Mucosa of gallbladder (tissue), 1 donor: ENCODE measurements around the gene CEL. TPM values are rescaled to one million over a fixed set of nuclear protein-coding genes. Genes with fewer than 3 reads are reported as not detected.

Source experiments
- DNase-seq: peaks from one replicate; pipeline ENCODE4 v3.0.0-alpha.2; 2020; ENCODE audit warnings: low spot score
- total RNA-seq: library from RNA; stranded (reverse); gene quantifications from one replicate; pipeline ENCODE4 v1.2.1, GENCODE V29; 2021
- donor health status: DM: no; HTN: no; CAD: no.

Gene CEL
- total RNA-seq, 1 donor from 2014 or later: 11.9 TPM

DNA sequence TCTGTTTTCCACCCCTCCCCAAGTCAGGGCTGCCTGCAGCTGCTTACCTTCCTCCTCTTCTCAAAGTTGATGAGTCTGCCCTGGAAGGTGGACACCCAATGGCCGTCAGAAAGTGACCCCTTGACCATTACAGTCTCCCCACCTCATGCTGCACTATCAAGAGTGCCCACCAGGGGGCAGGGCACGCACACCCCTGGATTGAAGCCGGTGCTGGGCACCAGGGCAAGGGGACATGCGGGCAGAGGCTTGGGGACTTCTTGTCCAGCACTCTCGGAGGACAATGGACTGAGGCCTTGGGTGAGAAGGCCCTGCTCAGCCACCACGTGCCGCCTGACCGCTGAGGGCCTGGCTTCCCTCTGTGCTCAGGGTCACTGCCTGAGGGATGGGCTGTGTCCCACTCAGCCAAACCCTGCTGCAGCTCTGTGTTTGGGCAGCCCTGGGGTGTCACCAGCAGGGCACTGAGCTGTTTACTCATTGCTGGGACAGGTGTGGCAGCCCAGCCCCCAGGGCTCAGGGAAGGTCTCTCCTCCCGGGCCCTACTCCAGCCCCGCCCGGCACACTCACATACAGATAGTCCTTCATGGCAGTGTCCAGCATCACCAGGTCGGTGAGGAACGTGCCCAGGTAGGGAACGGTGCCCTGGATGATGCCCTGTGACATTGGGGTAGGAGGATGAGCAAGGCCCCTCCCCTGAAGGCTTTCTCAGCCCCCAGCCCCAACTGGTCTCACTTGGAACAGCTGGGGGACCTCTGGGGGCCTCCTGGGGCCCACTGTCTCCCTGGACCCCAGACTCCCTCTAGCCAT lies 41.6 kb downstream of the CEL start:
- peak; percentile 63 for DNase-seq

DNA sequence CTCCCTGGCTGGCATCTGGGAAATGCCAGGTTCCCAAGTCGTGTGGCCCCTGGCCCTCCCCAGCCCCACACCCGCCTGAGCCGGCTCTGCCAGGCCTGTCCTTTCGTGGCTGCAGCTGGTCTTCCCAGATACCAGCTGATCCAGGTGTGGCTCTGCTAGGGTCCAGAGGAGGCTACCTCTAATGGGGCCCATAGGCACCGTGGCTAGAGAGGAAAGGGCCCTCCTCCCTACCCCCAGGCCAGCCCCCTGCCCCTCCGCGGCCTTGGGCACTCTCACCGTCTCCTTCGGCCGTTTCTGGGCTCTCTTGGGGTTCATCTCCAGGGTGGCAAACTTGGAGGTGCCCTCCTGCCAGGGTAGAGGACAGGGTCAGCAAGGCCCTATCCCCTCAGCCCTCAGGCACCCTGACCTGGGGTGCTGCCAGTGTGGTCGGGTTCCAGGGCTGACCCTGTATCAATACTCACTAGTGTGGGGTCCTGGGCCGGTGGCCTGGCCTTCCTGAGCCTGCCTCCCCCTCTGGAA lies 42.3 kb downstream of the CEL start:
- DNase-seq: no peak

DNA sequence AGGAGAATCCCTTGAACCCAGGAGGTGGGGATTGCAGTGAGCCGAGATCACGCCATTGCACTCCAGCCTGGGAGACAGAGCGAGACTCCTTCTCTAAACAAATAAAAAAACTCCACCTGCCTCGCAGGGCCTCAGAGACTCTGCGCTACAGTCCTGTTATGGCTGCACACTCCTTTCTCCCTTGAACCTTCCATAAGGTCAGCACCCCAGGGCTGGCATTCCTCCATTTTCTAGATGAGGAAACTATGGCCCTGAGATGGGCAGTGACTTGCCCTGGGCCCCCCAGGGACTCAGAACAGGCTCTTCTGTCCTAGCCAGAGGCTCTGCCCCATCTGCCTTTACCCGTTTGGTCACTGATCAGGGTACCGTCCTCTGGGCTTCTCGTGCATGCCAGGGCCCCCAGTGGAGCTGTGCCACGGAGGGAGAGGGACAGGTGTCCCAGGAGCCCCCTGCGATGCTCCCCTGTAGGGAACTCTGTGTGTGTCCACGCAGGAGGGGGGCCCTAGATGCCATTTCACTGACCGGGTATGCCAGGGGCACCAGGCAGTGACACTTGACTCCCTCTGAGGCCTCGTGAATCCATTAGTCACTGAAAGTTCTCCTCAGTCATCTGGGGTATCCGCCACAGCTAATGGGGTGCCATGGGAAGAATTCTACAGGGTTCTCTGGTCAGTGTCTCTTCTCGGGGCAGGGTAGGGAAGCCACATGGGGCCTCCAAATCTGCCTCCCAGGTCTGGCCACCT lies 43.1 kb downstream of the CEL start:
- no peak for DNase-seq

DNA sequence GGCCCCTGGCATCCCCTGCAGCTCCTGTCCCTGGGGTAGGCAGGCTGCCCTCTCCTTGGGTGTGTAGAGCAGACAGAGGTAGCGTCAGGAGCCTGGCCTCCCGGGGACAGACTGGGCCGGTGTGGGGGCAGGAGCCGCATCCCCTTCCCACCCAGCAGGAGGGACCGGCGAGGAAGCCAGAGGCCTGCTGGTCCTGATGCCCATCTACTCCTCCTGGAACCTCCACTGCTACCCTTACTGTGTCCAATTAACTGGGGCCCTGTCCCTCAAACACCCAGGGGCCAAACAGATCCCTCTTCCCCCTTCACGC lies 43.6 kb downstream of the CEL start:
- no peak for DNase-seq

DNA sequence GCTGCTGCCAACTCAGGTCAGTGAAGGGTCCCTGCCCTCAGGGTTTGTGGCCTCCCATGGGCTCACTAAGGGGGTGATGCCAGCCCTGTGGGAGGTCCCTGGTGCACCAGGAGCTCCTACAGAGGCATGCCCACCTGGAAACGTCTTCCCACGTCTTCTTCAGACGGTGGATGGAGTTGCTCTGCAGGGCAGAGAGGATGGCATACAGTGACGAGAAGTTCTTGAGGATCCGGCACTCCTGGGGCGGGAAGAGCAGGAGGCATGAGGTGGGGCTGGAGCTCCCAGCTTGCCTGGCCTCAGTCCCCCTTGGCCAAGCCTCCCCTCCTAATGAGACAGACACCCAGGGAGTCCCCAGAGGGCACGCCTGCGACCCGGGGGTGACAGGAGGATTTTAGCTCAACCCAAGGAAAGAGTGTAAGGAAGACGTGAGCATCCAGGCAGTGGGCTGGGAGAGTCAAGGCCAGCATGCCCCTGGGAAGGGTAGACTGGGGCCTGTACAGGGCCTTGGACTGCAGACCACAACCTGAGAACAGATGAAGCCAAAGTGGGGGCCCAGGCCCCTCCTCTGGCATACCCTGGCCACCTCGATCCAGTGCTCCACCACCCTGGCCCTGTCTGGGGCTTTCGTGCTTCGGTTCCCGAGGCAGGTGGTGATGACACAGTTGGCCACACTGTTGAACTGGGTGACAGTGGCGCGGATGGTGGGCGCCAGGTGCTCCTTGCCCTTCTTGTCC lies 44.9 kb downstream of the CEL start:
- no peak for DNase-seq

DNA sequence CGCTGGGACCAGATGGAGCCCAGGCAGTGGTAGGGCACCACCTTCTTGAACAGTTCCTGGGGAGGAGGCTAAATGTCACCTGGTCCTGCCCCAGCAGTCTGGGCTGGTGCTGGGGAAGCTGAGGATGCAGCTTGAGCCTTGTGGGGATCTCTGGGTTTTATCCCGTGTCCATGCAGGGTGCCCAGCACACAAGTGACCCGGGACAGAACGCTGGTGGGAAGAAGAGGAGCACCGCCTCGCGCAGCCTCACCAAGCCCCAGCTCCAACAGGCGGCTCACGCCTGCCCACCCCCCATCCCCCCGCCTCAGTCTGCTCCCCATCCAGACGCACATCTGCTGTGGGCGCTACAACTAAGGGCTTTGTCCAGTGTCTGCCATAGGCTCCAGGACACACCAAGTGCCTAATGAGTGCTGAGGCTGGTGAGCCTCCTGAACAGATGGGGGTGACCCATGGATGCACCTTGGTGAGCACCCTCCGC lies 45.5 kb downstream of the CEL start:
- no peak for DNase-seq

DNA sequence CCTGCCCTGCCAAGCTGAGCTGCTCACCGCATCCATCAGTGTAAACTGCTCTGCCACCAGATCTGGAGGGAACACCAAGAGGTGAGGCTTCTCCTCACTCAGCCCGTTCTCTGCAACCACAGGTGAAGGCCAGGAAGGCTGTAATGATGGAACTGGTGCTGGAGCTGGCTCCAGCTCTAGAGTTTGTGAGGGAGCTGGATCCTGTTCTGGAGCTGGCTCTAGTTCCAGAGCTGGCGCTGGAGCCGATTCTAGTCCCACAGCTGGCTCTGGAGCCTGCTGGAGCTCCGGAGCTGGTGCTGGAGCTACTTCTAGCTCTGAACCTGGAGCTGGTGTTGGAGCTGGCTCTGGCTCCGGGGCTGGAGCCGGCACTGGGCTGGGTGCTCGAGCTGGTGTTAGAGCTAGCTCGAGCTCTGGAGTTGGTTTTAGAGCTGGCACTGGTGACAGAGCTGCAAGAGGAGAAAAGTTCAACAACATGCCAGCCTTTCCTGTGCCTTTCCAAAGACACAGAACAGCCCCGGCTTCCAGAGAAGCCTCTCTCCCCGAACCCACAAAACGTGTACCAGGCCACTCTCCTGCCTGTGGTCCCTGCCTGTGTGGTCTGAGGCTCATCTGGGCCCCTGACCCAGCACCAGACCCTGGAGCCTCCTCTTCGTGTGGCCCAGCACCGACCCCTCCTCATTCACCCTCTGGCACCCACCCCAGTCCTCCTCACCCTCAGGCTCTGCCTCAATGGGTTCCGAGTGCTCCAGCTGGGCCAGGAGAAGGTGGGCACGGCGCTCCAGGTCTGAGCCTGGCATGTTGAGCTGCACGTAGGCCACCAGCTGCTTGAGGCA lies 46.4 kb downstream of the CEL start:
- DNase-seq: no peak

DNA sequence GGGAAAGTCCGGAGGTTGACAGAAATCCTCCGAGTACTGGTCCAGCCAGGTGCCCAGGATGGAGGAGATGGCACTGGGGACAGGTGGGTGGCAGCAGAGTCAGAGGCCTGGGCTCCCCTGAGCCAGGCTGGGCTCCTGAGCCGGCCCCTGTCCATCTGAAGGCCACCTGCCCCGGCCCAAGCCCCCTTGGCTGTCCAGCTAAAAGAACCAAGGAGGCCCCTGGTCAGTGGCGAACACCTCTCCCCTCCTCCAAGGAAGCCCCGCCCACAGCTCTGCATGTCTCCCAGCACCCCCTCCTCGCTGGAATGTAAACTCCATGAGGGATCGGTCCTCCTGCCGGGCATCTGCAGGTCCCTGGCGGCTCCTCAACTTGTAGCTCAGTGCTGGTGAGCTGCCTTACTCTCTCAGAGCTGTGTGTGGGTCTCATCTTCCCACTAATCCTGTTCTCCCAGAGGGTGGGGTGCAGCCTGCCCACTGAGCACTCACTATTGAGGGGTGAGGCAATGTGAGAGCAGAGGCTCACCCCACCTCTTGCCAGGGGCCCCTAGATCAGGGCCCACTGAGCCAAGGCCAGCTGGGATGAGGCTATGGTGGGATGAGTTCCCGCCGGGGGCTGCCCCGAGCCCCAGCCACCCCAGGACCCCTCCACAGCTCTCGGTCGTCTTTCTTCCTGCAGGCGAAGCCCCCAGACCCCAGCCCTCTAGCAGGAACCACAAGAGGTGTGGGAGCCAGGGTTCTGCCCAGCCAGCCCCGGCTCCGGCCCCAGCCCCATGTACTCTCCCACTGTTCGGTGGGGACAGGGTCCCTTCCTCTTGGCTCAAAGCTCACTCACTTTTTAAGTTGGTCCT lies 47.2 kb downstream of the CEL start:
- no peak for DNase-seq

DNA sequence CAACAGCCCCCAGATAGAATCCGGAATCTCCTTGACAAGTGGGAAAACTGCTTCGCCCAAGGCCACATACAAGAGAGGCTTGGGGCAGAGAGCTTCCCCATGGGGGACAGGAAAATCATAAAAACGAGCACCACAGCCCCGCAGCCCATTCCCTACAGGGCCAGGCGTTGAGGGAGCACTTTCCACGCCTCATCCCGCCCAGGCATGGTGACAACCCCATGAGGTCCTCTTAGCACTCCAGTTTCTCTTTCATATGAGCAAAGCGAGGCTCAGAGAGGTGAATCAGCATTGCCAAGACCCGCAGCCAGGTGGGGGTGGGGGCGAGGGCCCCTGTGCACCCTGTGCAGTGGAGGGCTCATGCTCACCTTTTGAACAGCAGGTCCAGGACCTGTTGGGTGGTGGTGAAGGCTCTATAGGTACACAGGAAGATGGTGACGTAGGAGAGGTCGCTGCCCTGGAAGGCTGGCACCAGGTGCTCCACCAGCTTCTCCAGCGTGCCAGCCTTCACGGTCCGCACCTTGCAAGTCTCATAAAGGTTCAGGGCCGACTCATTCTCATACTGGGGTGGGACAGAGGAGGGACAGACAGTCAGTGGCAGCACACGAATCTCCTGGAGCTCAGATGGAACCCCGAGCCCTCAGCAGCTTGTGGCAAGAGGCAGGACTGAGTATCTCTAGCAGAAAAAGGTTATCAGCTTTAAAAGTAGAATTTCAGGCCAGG lies 48.3 kb downstream of the CEL start:
- no peak for DNase-seq

DNA sequence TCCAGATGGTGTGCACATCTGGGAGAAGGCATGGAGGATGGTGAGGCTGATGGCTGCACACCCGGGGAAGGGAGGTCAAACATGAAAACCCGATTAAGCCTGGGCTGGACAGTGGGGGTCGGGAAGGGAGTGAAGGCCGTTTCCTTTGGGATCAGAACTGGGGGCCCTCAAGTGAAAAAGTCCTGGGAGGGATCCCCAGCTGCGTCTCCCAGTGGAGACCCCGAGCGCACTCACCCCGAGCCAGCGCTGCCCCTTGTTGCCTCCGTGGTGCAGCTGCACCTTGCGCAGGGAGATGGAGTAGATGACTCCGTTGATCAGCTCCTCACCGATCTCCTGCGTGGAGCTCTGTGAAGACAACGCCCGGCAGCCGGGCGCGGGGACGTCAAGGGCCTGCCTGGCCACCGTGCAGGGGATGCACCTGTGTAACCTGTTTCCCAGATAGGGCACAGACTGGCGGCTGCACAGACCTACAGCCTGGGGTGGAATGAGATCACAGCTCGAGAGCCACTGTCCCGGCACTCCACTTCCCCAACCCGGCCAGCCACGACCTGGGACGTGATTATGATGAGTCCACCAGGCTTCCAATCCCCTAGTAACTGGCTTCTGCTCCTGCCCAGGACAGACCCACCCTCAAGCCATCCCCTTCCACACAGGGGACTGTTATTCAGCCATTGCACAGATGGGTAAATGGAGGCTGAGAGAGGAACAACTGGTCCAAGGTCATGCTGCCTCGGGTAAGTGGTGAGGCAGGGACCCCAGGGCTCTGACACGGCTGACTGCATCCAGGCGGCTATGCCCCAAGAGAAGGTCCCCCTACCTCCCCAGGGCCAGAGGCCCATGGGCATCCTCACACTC lies 50.3 kb downstream of the CEL start:
- no peak for DNase-seq

DNA sequence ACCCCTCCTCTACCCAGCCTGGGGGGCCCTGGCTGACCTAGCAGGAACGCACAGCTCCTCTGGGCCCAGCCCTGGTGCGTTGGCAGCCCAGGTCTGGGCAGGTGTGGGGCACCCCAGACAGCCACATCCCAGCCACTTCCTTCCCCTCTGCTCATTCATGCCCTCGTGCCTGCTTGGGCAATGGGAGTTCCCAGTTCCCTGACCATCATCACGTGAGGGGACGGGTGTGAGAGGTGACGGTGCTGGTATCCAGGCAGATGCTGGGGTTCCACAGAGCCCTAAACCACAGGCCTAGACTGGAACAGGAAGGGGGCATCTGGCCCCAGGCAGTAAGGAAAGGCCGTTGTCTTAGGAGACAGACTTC lies 50.9 kb downstream of the CEL start:
- peak; percentile 62 for DNase-seq

DNA sequence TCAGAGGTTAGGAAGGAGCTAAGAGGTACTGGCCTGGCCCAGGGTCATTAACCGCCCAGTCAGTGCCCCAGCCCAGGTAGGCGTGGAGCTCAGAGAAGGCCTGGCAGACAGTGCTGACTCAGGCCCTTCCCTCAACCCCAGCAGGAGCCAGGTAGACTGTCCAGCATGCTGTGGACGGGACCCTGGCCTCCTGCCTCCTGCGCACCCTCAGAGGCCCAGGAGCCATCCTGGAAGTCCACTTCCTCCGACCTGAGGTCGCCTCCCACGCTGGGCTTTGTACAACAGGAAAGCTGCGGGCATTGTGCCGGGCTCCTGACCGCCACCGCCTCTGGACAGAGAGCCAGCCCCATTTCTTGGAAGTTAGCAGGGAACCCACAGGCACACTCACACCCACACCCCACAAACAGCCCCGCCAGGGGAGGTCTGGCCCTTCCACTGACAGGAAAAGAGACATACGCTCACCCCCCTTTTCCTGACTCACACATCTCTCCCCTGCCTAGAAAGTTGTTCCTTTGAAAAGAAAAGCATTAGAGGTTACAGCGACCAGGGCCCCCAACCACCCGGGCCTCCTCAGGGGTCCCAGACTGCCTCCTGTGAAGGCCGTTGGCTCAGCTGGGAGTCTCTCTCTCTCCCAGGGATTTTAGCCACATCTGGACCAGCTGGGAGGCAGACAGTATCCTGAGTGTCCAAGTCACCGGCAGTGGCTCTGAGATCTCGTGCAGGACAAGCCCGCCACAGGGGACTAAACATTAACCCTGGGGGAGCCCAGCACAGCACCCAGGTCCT lies 51.6 kb downstream of the CEL start:
- DNase-seq: peak; percentile 71

DNA sequence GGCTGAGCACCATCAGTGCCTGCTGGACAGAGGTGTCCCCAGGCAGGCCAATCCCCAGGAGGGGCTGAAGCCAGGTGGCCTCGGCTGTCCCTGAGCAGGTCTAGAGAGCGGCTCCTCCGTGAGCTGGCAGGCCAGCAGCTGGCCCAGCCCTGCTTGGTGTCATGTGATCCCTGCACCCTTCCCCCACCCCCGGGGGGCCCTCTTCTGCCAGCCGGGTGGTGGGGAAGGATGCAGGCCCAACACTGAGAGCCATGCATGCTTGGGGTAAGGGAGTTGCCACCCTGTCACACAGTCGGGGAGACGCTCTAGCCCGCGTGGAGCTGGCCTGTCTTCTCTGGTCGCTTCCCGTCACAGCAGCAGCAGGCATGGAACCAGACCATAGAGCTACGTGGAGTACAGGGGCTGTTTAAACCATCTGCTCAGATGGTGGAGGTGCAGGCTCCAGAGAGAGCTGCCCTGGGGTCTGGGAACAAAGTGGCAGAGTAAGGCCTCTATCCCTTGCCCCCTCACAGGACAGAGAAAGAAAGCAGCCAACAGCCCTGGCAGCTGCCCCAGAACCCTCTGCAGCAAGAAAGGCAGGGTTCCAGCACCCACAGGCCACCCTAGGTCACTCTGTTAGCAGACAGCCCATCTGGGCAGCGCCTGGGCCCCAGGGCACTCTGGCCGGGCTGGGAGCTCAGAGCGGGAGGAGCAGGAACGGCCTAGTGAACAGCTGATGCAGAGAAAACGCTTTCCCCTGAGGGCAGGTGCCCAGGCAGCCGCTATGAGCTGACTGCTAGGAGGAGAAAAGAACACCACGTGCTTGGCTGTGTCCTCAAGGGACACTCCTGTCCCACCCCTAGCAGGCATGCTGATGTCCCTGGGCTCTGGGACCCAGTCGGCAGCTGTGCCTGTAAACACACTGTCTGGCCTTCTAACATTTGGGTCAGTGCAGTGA lies 52.4 kb downstream of the CEL start:
- DNase-seq: no peak

DNA sequence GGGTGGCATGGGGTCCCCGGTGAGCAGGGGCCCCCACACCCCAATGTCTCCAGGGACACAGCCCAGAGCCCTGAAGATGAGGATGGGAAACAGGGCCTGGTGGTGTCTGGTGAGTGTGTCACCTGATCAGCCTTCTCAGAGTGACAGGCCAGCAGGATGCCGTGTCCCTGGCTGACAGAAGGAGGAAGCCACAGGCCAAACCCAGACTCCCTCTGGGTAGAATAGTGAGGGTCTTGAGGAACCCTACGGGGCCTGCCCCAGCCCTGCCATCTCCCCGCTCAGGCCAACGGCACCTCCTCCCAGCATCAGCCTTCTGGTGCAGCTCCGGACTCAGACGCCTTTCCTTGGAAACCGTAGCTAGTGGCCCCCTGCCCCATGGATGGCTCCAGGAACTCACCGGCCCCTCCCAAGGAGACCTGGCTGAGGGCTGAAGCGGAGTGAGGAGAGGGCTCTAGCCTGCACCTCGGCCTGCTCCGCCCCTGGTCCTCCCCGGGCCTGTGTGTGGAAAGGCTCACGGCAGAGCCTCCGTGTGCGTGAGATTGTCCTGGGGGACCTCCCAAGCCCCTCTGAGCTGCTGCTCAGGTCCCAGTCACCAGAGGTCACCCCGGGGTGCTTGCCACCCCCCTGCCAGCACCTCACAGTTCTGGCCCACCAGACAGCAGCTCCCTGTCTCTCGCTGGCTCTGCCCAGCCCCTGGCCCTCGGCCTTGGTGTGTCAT lies 53.3 kb downstream of the CEL start:
- no peak for DNase-seq

DNA sequence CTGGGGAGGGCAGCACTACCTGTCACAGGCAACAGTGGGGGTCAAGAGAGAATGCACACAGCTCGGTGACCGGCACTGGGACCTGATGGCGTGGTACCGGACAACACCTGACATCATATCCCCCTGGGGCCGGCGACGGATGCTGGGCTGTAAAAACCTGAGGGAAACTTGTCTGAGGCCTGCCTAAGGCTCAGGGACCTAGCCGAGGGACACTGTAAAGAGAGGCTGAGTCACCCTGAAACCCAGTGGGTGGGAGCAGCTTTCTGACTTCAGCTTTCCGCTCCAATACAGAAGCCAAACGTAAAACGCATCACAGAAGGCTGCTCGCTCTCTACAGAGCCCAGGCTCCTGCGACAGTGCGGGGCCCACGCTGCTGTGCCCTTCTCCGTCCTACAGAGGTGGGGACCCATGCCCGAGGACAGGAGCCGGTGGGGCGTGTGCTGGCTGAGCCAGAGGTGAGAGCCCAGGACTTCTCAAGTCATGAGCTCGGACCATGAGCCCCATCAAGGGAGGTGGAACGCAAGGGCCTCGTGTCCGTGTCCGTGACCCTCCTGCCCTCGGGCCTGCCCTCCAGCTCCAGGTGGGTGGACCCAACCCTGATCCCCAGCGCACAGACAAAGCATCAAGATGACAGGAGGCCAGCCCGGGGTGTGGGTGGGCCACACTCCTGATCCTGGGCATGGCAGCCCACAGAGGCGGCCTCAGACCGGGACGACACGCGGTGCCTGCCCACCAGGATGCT lies 54.0 kb downstream of the CEL start:
- no peak for DNase-seq
